H9 (cell line): ENCODE data around the gene ZMIZ1. TPM values are rescaled to one million over a fixed set of nuclear protein-coding genes. Genes with fewer than 3 reads are reported as not detected.

Source experiments
- DNase-seq: peaks from one replicate; pipeline ENCODE4 v3.0.0-alpha.2; 2017
- H2AFZ ChIP-seq: one replicate; pipeline ENCODE4 v1.6.1; 2013; ENCODE audit warnings: mild to moderate bottlenecking, low read length, control low read depth, moderate library complexity
- H2AK5ac ChIP-seq: 2 replicates; pipeline ENCODE4 v1.6.1; 2013; ENCODE audit warnings: low read length, control low read depth, mixed read lengths; ENCODE audit not compliant: insufficient read length
- H2BK120ac ChIP-seq: one replicate; pipeline ENCODE4 v1.6.1; 2013; ENCODE audit warnings: low read depth, mild to moderate bottlenecking, low read length, control low read depth, inconsistent platforms; ENCODE audit not compliant: poor library complexity, severe bottlenecking
- H2BK12ac ChIP-seq: 2 replicates; pipeline ENCODE4 v1.6.1; 2013; ENCODE audit warnings: low read length, control low read depth, mixed read lengths, low read depth; ENCODE audit not compliant: insufficient read length
- H2BK15ac ChIP-seq: 2 replicates; pipeline ENCODE4 v1.6.1; 2013; ENCODE audit warnings: low read depth, low read length, control low read depth
- H2BK20ac ChIP-seq: one replicate; pipeline ENCODE4 v1.6.1; 2013; ENCODE audit warnings: low read depth, mild to moderate bottlenecking, low read length, control low read depth, inconsistent platforms; ENCODE audit not compliant: poor library complexity, severe bottlenecking
- H2BK5ac ChIP-seq: 2 replicates; pipeline ENCODE4 v1.6.1; 2013; ENCODE audit warnings: low read length, control low read depth, mixed read lengths; ENCODE audit not compliant: insufficient read length
- H3K14ac ChIP-seq: 2 replicates; pipeline ENCODE4 v1.6.1; 2013; ENCODE audit warnings: low read length, control low read depth; ENCODE audit not compliant: insufficient read depth
- H3K18ac ChIP-seq: 2 replicates; pipeline ENCODE4 v1.6.1; 2013; ENCODE audit warnings: low read depth, mild to moderate bottlenecking, mixed read lengths, low read length, control low read depth; ENCODE audit not compliant: insufficient read length
- H3K23ac ChIP-seq: 2 replicates; pipeline ENCODE4 v1.6.1; 2013; ENCODE audit warnings: low read length, control low read depth, mixed read lengths, low read depth; ENCODE audit not compliant: insufficient read length
- H3K23me2 ChIP-seq: 2 replicates; pipeline ENCODE4 v1.6.1; 2013; ENCODE audit warnings: low read depth, mild to moderate bottlenecking, mixed read lengths, low read length, control low read depth; ENCODE audit not compliant: insufficient read length, poor library complexity, severe bottlenecking
- H3K27ac ChIP-seq: 2 replicates; pipeline ENCODE4 v1.5.1; 2013; ENCODE audit warnings: low read length, control low read depth, mixed read lengths, low read depth; ENCODE audit not compliant: insufficient read length
- H3K27me3 ChIP-seq: 2 replicates; pipeline ENCODE4 v1.6.1; 2013; ENCODE audit warnings: low read length, control low read depth, inconsistent platforms; ENCODE audit not compliant: insufficient read depth
- H3K4ac ChIP-seq: 2 replicates; pipeline ENCODE4 v1.6.1; 2013; ENCODE audit warnings: low read depth, mild to moderate bottlenecking, control low read depth, inconsistent platforms, low read length, moderate library complexity
- H3K4me1 ChIP-seq: 2 replicates; pipeline ENCODE4 v1.6.1; 2013; ENCODE audit warnings: low read length, control low read depth, inconsistent platforms; ENCODE audit not compliant: insufficient read depth
- H3K4me2 ChIP-seq: 2 replicates; pipeline ENCODE4 v1.6.1; 2013; ENCODE audit warnings: low read length, control low read depth, mixed read lengths; ENCODE audit not compliant: insufficient read length, insufficient read depth
- H3K56ac ChIP-seq: 2 replicates; pipeline ENCODE4 v1.6.1; 2013; ENCODE audit warnings: low read depth, mild to moderate bottlenecking, mixed read lengths, low read length, control low read depth; ENCODE audit not compliant: insufficient read length
- H3K79me1 ChIP-seq: 2 replicates; pipeline ENCODE4 v1.6.1; 2013; ENCODE audit warnings: low read depth, mild to moderate bottlenecking, moderate library complexity, low read length, control low read depth, inconsistent platforms; ENCODE audit not compliant: insufficient read depth, poor library complexity, severe bottlenecking
- H3K79me2 ChIP-seq: 2 replicates; pipeline ENCODE4 v1.6.1; 2013; ENCODE audit warnings: low read length, control low read depth, inconsistent platforms; ENCODE audit not compliant: insufficient read depth
- H3K9ac ChIP-seq: 2 replicates; pipeline ENCODE4 v1.6.1; 2013; ENCODE audit warnings: low read length, control low read depth, mixed read lengths; ENCODE audit not compliant: insufficient read length; ENCODE audit errors: extremely low read depth
- H3K9me3 ChIP-seq: one replicate; pipeline ENCODE4 v1.6.1; 2013; ENCODE audit warnings: low read depth, low read length, inconsistent platforms; ENCODE audit not compliant: control insufficient read depth
- H3T11ph ChIP-seq: one replicate; pipeline ENCODE4 v1.6.1; 2013; ENCODE audit warnings: mild to moderate bottlenecking, low read length, control low read depth, inconsistent platforms
- H4K20me1 ChIP-seq: one replicate; pipeline ENCODE4 v1.6.1; 2013; ENCODE audit not compliant: control insufficient read depth, insufficient read length, insufficient read depth
- H4K5ac ChIP-seq: 2 replicates; pipeline ENCODE4 v1.6.1; 2013; ENCODE audit warnings: low read depth, mild to moderate bottlenecking, mixed read lengths, low read length, control low read depth; ENCODE audit not compliant: insufficient read length
- H4K8ac ChIP-seq: replicated peaks from 2 replicates; pipeline ENCODE4 v1.6.1; 2013; ENCODE audit warnings: low read length, control low read depth, mixed read lengths, low read depth; ENCODE audit not compliant: insufficient read length
- H4K91ac ChIP-seq: 2 replicates; pipeline ENCODE4 v1.6.1; 2013; ENCODE audit warnings: low read depth, mild to moderate bottlenecking, moderate library complexity, mixed read lengths, low read length, control low read depth; ENCODE audit not compliant: insufficient read length
- H3K27ac Mint-ChIP-seq, 3 experiments: 2 replicates in 2 of 3; 3 replicates in 1 of 3; pipeline ENCODE4 v1.8.0; 2020 to 2021; ENCODE audit warnings: mixed read lengths in 3 of 3, mild to moderate bottlenecking in 1 of 3, moderate library complexity in 1 of 3
- H3K27me3 Mint-ChIP-seq: 2 replicates; pipeline ENCODE4 v1.8.0; 2021; ENCODE audit warnings: low read depth, mild to moderate bottlenecking, moderate library complexity, mixed read lengths
- H3K36me3 Mint-ChIP-seq, 3 experiments: 2 replicates in 2 of 3; 3 replicates in 1 of 3; pipeline ENCODE4 v1.8.0; 2020 to 2021; ENCODE audit warnings: low read depth in 3 of 3, mixed read lengths in 3 of 3; ENCODE audit not compliant: insufficient read depth in 1 of 3
- H3K4me1 Mint-ChIP-seq, 2 experiments: 2 replicates each; pipeline ENCODE4 v1.8.0; 2020; ENCODE audit warnings: mixed read lengths in 2 of 2
- H3K4me3 Mint-ChIP-seq, 2 experiments: 2 replicates in 1 of 2; 3 replicates in 1 of 2; pipeline ENCODE4 v1.8.0; 2020 to 2021; ENCODE audit warnings: mild to moderate bottlenecking in 2 of 2, mixed read lengths in 2 of 2, moderate library complexity in 1 of 2
- H3K9me3 Mint-ChIP-seq, 2 experiments: 2 replicates in 1 of 2; 3 replicates in 1 of 2; pipeline ENCODE4 v1.8.0; 2020; ENCODE audit warnings: mild to moderate bottlenecking in 2 of 2, mixed read lengths in 2 of 2, moderate library complexity in 1 of 2
- WGBS: extraction: QIAGEN DNeasy Blood & Tissue Kit; methylation state at CpG from one replicate; pipeline ENCODE4 v1.1.7; 2013; ENCODE audit warnings: missing lambda C conversion rate, low lambda C conversion rate, mixed read lengths; ENCODE audit not compliant: insufficient read length; ENCODE audit errors: extremely low coverage; 5-methylcytosine and 5-hydroxymethylcytosine counted together
- total RNA-seq: library from RNA; stranded (reverse); gene quantifications from 2 replicates; pipeline ENCODE4 v1.2.1, GENCODE V29; 2021
- TF ChIP-seq, protein P1 (sequence below): fragments of 200-600 bp; sonication (generic); conservative IDR thresholded peaks from 3 replicates; pipeline ENCODE4 v1.8.0; 2021; ENCODE audit warnings: antibody characterized with exemption, mild to moderate bottlenecking

Gene ZMIZ1
- total RNA-seq, 1 experiment from 2014 or later: 36.9 TPM

DNA sequence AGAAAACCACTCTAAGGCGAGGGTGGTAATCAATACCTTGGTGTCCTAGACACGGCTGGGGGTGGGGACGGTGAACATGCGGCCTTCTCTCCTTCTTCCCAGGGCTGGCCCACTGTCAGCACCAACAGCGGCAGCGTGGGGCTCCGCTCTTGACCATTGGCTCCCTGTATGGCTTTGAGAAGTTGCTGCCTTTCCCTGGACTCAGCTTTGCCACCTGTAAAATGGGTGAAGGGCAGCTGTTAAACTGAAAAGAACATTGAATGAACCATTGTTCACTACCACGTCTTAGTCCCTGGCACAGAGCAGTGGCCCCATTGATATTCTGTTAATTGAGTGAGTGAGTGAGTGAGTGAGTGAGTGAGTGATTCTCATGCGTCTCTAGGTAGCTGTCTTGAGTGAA lies 95.3 kb downstream of the ZMIZ1 start:
- H3K27ac Mint-ChIP-seq: no peak overlapping the region; a peak in 2 of 7 replicates
- H3K4me1 Mint-ChIP-seq: peaks cover 31 to 41% of the 10 kb centered on the region in 2 experiments
- Histone ChIP-seq H3K9ac (no peak overlapping the region), H3K9me3 (no peaks in the 10 kb centered on the region), H3T11ph (no peak overlapping the region), H3K18ac (no peak overlapping the region), H3K56ac (no peak overlapping the region), H3K4me2 (no peak overlapping the region), H4K8ac (no peak overlapping the region), H3K27me3 (no peaks in the 10 kb centered on the region), H4K91ac (no peak overlapping the region), H3K27ac (no peak overlapping the region), H2BK120ac (no peak overlapping the region), H3K23ac (no peak overlapping the region), H3K14ac (no peak overlapping the region), H2BK20ac (no peak overlapping the region), H2AFZ (no peak overlapping the region), H3K79me1 (no peaks in the 10 kb centered on the region), H3K4me1 (peaks cover 6% of the 10 kb centered on the region; the same call in 1 of the 2 replicates), H4K5ac (no peak overlapping the region), H4K20me1 (no peaks in the 10 kb centered on the region), H2AK5ac (no peak overlapping the region), H3K23me2 (no peaks in the 10 kb centered on the region), H2BK15ac (no peak overlapping the region), H2BK5ac (no peak overlapping the region), H3K79me2 (no peaks in the 10 kb centered on the region), H3K4ac (no peak overlapping the region), H2BK12ac (no peak overlapping the region)
- DNase-seq: no peak
- no CpG with 5 or more reads among the region's 9 CpGs for WGBS
- H3K4me3 Mint-ChIP-seq: no peak overlapping the region
- H3K27me3 Mint-ChIP-seq: no peaks in the 10 kb centered on the region
- TF ChIP-seq, protein P1, sequence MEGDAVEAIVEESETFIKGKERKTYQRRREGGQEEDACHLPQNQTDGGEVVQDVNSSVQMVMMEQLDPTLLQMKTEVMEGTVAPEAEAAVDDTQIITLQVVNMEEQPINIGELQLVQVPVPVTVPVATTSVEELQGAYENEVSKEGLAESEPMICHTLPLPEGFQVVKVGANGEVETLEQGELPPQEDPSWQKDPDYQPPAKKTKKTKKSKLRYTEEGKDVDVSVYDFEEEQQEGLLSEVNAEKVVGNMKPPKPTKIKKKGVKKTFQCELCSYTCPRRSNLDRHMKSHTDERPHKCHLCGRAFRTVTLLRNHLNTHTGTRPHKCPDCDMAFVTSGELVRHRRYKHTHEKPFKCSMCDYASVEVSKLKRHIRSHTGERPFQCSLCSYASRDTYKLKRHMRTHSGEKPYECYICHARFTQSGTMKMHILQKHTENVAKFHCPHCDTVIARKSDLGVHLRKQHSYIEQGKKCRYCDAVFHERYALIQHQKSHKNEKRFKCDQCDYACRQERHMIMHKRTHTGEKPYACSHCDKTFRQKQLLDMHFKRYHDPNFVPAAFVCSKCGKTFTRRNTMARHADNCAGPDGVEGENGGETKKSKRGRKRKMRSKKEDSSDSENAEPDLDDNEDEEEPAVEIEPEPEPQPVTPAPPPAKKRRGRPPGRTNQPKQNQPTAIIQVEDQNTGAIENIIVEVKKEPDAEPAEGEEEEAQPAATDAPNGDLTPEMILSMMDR: no peak
- H3K36me3 Mint-ChIP-seq: peaks cover 2 to 10% (median 4%) of the 10 kb centered on the region in 3 experiments; a peak in 3 of 7 replicates
- H3K9me3 Mint-ChIP-seq: no peaks in the 10 kb centered on the region
